HAP-1 (cell line): ENCODE measurements around the gene RGS14.

Experiments
- DNase-seq, 2 experiments: peaks; one replicate each; pipeline ENCODE4 v3.0.0-alpha.2; 2016 to 2020; ENCODE audit warnings: low spot score in 2 of 2
- H3K27me3 ChIP-seq: fragments of 250-450 bp; sonication (Bioruptor Pico); 2 replicates; pipeline ENCODE4 v1.5.1; 2020; ENCODE audit warnings: low read depth, mild to moderate bottlenecking, moderate library complexity
- H3K36me3 ChIP-seq: fragments of 250-450 bp; sonication (Bioruptor Pico); replicated peaks from 2 replicates; pipeline ENCODE4 v1.5.1; 2020; ENCODE audit warnings: mild to moderate bottlenecking
- H3K4me1 ChIP-seq: fragments of 250-450 bp; sonication (Bioruptor Pico); 2 replicates; pipeline ENCODE4 v1.5.1; 2020; ENCODE audit warnings: mild to moderate bottlenecking
- H3K4me3 ChIP-seq: fragments of 250-450 bp; sonication (Bioruptor Pico); 2 replicates; pipeline ENCODE4 v1.5.1; 2020; ENCODE audit warnings: mild to moderate bottlenecking, moderate library complexity
- H3K9me3 ChIP-seq: fragments of 250-450 bp; sonication (Bioruptor Pico); 2 replicates; pipeline ENCODE4 v1.5.1; 2020; ENCODE audit warnings: mild to moderate bottlenecking, moderate library complexity
- in situ Hi-C: fragments of 300-500 bp; cut with MboI; formaldehyde crosslinking; loops from 3 replicates; pipeline ENCODE4 v1.14.3; 2020; ENCODE audit warnings: low sequenced_read_pairs, inconsistent platforms, mixed read lengths

The RGS14 gene

GRCh38 chr5:177357459-177358351 lies at the start of gene RGS14:
Gene RGS14 (plus strand): TSS chr5:177357924. CDS start chr5:177358025, 101 bp downstream.
- Histone ChIP-seq H3K27me3 (peaks cover 17% of the 10 kb centered on the region), H3K9me3 (peaks cover 3% of the 10 kb centered on the region; the same call in 1 of the 2 replicates), H3K4me1 (peaks cover under 1% of the 10 kb centered on the region), H3K4me3 (no peak within 1 kb of the TSS), H3K36me3 (no peaks in the 10 kb centered on the region)
- no peak for DNase-seq
- in situ Hi-C loops, result no loop called here

GRCh38 chr5:177308740-177309139 lies 49.0 kb upstream of the RGS14 start:
- Histone ChIP-seq H3K4me3 (no peak overlapping the region), H3K27me3 (no peaks in the 10 kb centered on the region), H3K9me3 (no peaks in the 10 kb centered on the region), H3K36me3 (peaks cover 55% of the 10 kb centered on the region), H3K4me1 (peaks cover 29% of the 10 kb centered on the region)
- DNase-seq, result no peak
- in situ Hi-C loops, result no loop called here

GRCh38 chr5:177309351-177310191 lies 48.2 kb upstream of the RGS14 start:
- peak; percentile 78 to 87 for DNase-seq
- Histone ChIP-seq H3K9me3 (no peaks in the 10 kb centered on the region), H3K36me3 (peaks cover 50% of the 10 kb centered on the region), H3K4me3 (peak overlapping the region; percentile 87), H3K27me3 (no peaks in the 10 kb centered on the region), H3K4me1 (peaks cover 28% of the 10 kb centered on the region)
- in situ Hi-C loops, result loop anchor here (10.0 kb wide), 1 partner anchor 135 kb away; the partner anchor contains the start of gene PRR7

- Histone ChIP-seq H3K4me1 (peaks cover 24% of the 10 kb centered on the region), H3K9me3 (no peaks in the 10 kb centered on the region), H3K27me3 (no peaks in the 10 kb centered on the region), H3K4me3 (peak overlapping the region; percentile 87), H3K36me3 (peaks cover 42% of the 10 kb centered on the region)
- in situ Hi-C loops, result loop anchor here (10.0 kb wide), 1 partner anchor 134 kb away; the partner anchor contains the start of gene PRR7
- DNase-seq, result no peak
Measured at GRCh38 chr5:177310332-177310731, 47.4 kb upstream of the RGS14 start.

- Histone ChIP-seq H3K9me3 (no peaks in the 10 kb centered on the region), H3K4me3 (peak overlapping the region; percentile 87), H3K36me3 (peaks cover 37% of the 10 kb centered on the region), H3K27me3 (no peaks in the 10 kb centered on the region), H3K4me1 (peaks cover 24% of the 10 kb centered on the region)
- peak in 1 of 2 experiments; percentile 49 for DNase-seq
- in situ Hi-C loops, result loop anchor here (10.0 kb wide), 1 partner anchor 134 kb away; the partner anchor contains the start of gene PRR7
Measured at GRCh38 chr5:177310757-177311391, 46.9 kb upstream of the RGS14 start.

GRCh38 chr5:177311392-177311722 lies 46.4 kb upstream of the RGS14 start:
- H3K36me3 ChIP-seq, result peaks cover 32% of the 10 kb centered on the region
- H3K27me3 ChIP-seq, result no peaks in the 10 kb centered on the region
- H3K4me3 ChIP-seq, result peak overlapping the region; percentile 87
- no peaks in the 10 kb centered on the region for H3K9me3 ChIP-seq
- peaks cover 24% of the 10 kb centered on the region for H3K4me1 ChIP-seq
- DNase-seq, result peak in 1 of 2 experiments; percentile 49
- in situ Hi-C loops, result loop anchor here (10.0 kb wide), 1 partner anchor 133 kb away; the partner anchor contains the start of gene PRR7

- peak; percentile 98 to 100 for DNase-seq
- peak within 1 kb of the TSS; percentile 87 for H3K4me3 ChIP-seq
- in situ Hi-C loops, result loop anchor here (10.0 kb wide), 1 partner anchor 133 kb away; the partner anchor contains the start of gene PRR7
- no peaks in the 10 kb centered on the region for H3K27me3 ChIP-seq
- H3K4me1 ChIP-seq, result peaks cover 24% of the 10 kb centered on the region
- no peaks in the 10 kb centered on the region for H3K9me3 ChIP-seq
- H3K36me3 ChIP-seq, result peaks cover 28% of the 10 kb centered on the region
Measured at GRCh38 chr5:177311723-177312648, 45.7 kb upstream of the RGS14 start, which contains the start of gene MXD3. Gene MXD3 (minus strand): TSS chr5:177311898. CDS start chr5:177311830, 68 bp downstream.

- H3K27me3 ChIP-seq, result no peaks in the 10 kb centered on the region
- peaks cover 22% of the 10 kb centered on the region for H3K36me3 ChIP-seq
- in situ Hi-C loops, result loop anchor here (10.0 kb wide), 1 partner anchor 132 kb away; the partner anchor contains the start of gene PRR7
- DNase-seq, result peak; percentile 52 to 67
- no peaks in the 10 kb centered on the region for H3K9me3 ChIP-seq
- peak overlapping the region; percentile 87 for H3K4me3 ChIP-seq
- peaks cover 24% of the 10 kb centered on the region for H3K4me1 ChIP-seq
Measured at GRCh38 chr5:177312649-177313181, 45.0 kb upstream of the RGS14 start.

GRCh38 chr5:177313561-177314259 lies 44.0 kb upstream of the RGS14 start:
- H3K9me3 ChIP-seq, result no peaks in the 10 kb centered on the region
- H3K36me3 ChIP-seq, result peaks cover 17% of the 10 kb centered on the region
- in situ Hi-C loops, result loop anchor here (10.0 kb wide), 1 partner anchor 131 kb away; the partner anchor contains the start of gene PRR7
- no peaks in the 10 kb centered on the region for H3K27me3 ChIP-seq
- peak overlapping the region; percentile 87; the same call in 1 of the 2 replicates for H3K4me3 ChIP-seq
- no peak for DNase-seq
- peaks cover 24% of the 10 kb centered on the region for H3K4me1 ChIP-seq

- in situ Hi-C loops, result loop anchor here (10.0 kb wide), 1 partner anchor 130 kb away; the partner anchor contains the start of gene PRR7
- Histone ChIP-seq H3K4me3 (no peak overlapping the region), H3K4me1 (peaks cover 24% of the 10 kb centered on the region), H3K27me3 (no peaks in the 10 kb centered on the region), H3K36me3 (peaks cover 8% of the 10 kb centered on the region), H3K9me3 (peaks cover 2% of the 10 kb centered on the region; the same call in 1 of the 2 replicates)
- no peak for DNase-seq
Measured at GRCh38 chr5:177314376-177315342, 43.1 kb upstream of the RGS14 start.
